Jurkat, Clone E6-1 (cell line): ENCODE data around the gene ATG16L2.

Experiments used
- DNase-seq: peaks from one replicate; pipeline ENCODE4 v3.0.0-alpha.2; 2011; ENCODE audit warnings: low read depth, low spot score
- H3K4me3 ChIP-seq: 2 replicates; pipeline ENCODE4 v1.5.1; 2011; ENCODE audit warnings: mild to moderate bottlenecking, low read length, control low read depth, moderate library complexity

The ATG16L2 gene

DNA sequence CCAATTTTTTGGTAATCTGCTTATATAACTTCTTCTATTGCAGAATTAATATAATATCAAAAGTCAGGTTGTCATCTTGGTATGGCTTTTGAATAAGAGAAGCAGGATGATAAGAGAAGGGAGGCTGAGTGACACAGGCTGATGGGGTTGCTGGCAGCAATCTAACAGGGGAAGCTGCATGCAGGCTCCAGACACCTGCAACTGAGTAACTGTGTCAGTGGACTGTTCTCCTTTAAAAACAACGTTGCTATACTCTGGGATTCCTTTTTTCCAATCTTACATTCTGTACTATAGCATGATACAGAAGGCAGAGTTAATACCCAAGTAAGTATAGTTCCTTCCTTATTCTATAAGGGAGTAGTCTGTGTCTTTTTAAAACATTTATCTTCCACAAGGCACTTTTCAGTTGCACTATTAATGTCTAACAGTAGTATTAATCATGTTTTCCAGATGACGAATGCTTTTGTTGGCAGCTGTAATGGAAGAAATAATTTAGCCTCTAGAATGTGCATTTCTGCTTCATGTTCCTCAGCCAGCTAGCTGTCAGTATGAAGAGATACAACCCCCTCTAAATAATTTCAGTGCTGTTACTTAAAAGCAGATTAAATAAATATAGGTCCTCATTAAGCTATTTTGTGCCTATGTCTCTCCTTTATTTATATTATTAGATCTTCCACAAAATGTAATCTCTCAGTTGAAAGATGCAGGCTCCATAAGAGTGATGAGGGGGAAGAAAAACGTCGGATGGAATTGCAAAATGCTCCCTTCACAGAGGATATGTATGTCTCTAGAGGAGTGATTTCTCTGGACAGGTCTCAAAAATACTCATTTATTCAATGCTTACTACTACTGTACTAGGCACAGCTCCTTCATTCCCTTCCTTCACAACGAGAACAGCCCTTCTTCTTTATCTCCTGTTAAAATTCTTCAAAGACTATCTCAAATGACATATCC, 50.8 kb downstream of the ATG16L2 start:
- DNase-seq: no peak
- H3K4me3 ChIP-seq: no peak overlapping the region

DNA sequence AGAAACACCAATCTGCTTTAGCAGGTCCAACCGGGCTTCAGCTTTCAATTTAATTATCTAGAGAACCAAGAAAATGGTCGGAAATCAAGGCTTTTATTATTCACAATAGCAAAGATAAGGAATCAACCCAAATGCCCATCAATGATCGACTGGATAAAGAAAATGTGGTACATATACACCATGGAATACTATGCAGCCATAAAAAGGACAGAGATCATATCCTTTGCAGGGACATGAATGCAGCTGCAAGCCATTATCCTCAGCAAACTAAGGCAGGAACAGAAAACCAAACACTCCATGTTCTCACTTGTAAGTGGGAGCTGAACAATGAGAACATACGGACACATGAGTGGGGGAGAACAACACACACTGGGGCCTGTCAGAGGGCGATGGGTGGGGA, 53.8 kb downstream of the ATG16L2 start:
- H3K4me3 ChIP-seq: no peak overlapping the region
- DNase-seq: no peak

DNA sequence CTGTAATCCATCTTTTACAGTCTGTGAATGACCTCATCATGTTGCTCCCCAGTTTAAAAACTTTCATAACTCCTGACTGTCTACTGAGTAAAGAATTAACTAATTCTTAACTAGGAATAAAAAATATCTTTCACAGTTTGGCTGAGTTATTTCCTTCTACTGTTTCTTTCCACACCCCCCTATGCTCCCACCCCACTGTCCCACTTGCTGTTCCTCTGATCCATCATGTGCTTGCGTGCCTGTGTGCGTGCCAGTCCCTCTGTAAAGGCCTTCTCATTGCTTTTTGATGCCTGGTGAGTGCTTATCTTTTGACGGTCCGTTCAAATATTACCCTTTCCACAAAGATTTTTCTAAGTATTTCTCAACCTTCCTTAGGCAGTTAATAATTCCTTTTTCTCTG, 55.6 kb downstream of the ATG16L2 start:
- no peak overlapping the region for H3K4me3 ChIP-seq
- DNase-seq: no peak

DNA sequence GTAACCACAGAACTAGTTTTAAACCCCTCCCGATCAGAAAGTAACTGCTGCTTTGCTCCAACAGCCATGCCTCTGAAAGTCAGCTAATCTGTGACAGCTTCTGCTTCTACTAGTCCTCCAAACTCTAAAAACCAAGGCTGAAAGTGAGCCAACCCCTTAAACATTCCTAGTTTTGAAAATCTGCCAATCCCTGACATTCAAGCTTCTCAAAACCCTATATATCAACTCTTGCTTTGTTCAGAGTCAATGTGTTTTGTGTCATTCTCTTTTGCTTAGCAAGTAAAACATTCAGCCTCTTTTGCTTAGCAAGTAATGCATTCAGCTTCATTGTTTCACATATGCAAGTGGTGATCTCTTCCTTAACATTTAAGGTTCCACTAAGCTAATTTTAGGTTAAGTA, 56.9 kb downstream of the ATG16L2 start:
- no peak overlapping the region for H3K4me3 ChIP-seq
- DNase-seq: no peak

DNA sequence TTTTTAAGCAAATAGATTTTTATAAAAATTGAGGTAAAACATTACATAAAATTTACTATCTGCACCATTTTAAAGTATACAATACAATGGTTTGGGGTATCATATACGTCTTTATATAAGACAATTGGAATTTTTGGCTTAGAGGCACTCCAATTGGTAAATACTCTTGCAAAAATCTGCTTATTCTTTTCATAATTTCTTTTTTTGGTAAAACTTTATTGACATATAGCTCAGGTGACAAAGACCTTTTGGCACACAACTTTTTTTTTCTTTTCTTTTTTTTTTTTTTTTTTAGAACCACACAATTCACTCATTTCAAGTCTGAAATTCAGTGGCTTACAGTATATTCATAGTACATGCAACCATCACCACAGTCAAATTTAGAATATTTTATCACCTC, 57.8 kb downstream of the ATG16L2 start:
- H3K4me3 ChIP-seq: no peak overlapping the region
- DNase-seq: no peak

DNA sequence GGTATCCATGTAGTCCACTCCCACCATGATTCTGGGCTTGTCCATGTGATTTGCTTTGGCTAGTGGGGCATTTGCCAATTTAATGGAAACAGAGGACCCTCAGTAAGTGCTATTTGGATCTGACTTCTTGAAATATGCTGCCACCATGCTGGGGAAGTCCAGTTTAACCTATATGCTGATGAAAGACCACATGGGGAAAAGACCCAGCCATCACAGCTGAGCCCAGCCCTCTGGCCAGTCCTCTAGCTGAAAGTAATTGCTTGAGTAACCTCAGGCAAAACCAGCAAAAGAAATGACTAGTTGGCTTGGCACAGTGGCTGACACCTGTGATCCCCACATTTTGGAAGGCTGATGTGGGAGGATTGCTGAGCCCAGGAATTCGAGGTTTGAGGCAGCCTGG, 61.5 kb downstream of the ATG16L2 start:
- DNase-seq: no peak
- no peak overlapping the region for H3K4me3 ChIP-seq

DNA sequence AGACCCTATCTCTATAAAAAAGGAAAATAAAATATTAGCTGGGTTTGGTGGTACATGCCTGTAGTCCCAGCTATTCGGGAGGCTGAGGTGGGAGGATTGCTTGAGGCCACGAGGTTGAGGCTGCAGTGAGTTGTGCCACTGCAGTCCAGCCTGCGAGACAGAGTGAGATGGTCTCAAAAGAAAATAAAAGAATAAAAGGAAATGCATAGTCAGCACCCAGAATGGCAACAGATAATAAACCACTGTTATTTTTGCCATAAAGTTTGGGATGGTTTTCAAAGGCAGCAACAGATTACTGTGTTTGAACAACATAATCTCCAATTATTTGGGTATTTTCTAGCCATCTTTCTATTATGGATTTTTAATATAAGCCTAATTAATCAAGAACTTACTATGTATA, 61.9 kb downstream of the ATG16L2 start:
- no peak overlapping the region for H3K4me3 ChIP-seq
- DNase-seq: no peak
